ENCODE data around the gene PTPRG.

PTPRG gene

DNA sequence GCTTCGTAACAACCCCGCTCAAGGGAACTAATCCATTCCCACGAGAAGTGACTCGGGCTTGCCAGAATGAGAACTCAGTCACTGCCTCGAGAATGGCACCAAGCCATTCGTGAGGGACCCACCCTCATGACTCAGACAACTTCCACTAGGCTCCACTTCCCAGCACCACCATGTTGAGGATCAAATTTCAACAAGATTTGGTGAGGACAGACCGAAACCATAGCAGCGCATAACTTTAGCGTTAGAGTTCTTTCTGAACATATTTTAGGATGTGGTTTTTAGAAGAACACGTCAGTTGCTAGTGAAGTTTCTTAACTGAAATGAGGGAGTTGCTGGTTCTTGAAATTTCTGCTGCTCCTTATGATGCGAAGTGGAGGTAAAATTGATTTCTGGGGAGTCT lies 13.5 kb downstream of the PTPRG start:
- H3K27me3 ChIP-seq (replicated peaks; ENCODE audit: control insufficient read depth, insufficient read depth, low read length) = no peaks in the 10 kb centered on the region
- H3K36me3 ChIP-seq (ENCODE audit: control insufficient read depth, insufficient read depth, low read length) = no peaks in the 10 kb centered on the region
- no peak for TF ChIP-seq CTCF (IDR thresholded peaks at IDR 0.05; ENCODE audit: insufficient read depth, low read length, poor library complexity, severe bottlenecking)
- H3K4me3 ChIP-seq (replicated peaks; ENCODE audit: low read depth, low read length) = no peak overlapping the region
- DNase-seq (ENCODE audit: extremely low read depth, insufficient read length) = peak; percentile 13

DNA sequence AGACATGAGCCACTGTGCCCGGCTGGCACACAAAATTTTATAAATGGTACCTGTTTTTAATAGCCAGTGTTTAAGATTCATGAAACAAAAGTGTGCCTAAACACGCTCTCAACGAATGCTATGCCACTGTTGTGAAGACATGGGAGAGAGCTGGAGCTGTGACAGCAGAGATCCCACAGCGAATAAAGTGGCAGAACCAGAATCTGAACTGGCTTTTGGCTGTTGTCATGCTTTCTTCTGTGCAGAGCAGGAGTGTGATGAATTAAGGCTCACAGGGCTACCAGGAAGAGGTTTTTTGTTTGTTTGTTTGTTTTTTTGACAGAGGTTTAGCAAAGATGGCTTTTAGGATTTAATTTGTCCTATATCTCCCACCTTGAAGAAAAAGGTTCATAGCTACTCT lies 14.5 kb downstream of the PTPRG start:
- DNase-seq (ENCODE audit: extremely low read depth, insufficient read length) = no peak
- no peak overlapping the region for H3K4me3 ChIP-seq (replicated peaks; ENCODE audit: low read depth, low read length)
- no peaks in the 10 kb centered on the region for H3K27me3 ChIP-seq (replicated peaks; ENCODE audit: control insufficient read depth, insufficient read depth, low read length)
- no peaks in the 10 kb centered on the region for H3K36me3 ChIP-seq (ENCODE audit: control insufficient read depth, insufficient read depth, low read length)
- no peak for TF ChIP-seq CTCF (IDR thresholded peaks at IDR 0.05; ENCODE audit: insufficient read depth, low read length, poor library complexity, severe bottlenecking)

DNA sequence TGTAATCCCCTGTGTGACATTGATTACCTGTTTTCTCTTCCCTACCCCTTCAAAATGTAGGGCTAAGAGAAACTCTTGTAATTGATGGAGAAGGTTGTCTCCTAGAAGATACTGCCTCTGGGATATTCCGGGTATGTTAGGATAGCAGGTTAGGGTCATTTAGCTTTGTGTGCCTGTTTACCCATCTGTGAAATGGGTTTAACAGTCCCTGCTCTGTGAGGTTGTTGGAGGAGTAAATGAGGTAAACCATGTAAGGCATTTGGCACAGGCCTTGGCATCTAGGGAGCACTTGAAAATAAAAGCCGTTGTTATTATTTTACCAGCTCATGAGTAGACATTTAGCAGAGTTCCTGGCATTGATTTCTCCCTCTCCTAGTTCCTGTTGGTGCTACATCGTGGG lies 16.4 kb downstream of the PTPRG start:
- Histone ChIP-seq H3K36me3 (ENCODE audit: control insufficient read depth, insufficient read depth, low read length) (no peaks in the 10 kb centered on the region), H3K4me3 (replicated peaks; ENCODE audit: low read depth, low read length) (no peak overlapping the region), H3K27me3 (replicated peaks; ENCODE audit: control insufficient read depth, insufficient read depth, low read length) (no peaks in the 10 kb centered on the region)
- TF ChIP-seq CTCF (IDR thresholded peaks at IDR 0.05; ENCODE audit: insufficient read depth, low read length, poor library complexity, severe bottlenecking) = no peak
- DNase-seq (ENCODE audit: extremely low read depth, insufficient read length) = no peak

- H3K4me3 ChIP-seq (replicated peaks; ENCODE audit: low read depth, low read length) = no peak overlapping the region
- DNase-seq (ENCODE audit: extremely low read depth, insufficient read length) = no peak
- H3K36me3 ChIP-seq (ENCODE audit: control insufficient read depth, insufficient read depth, low read length) = no peaks in the 10 kb centered on the region
- peaks cover 1% of the 10 kb centered on the region; the same call in 1 of the 2 replicates for H3K27me3 ChIP-seq (replicated peaks; ENCODE audit: control insufficient read depth, insufficient read depth, low read length)
- no peak for TF ChIP-seq CTCF (IDR thresholded peaks at IDR 0.05; ENCODE audit: insufficient read depth, low read length, poor library complexity, severe bottlenecking)
Measured at GRCh38 chr3:61578667-61579367, 17.4 kb downstream of the PTPRG start.

- no peak for DNase-seq (ENCODE audit: extremely low read depth, insufficient read length)
- Histone ChIP-seq H3K27me3 (replicated peaks; ENCODE audit: control insufficient read depth, insufficient read depth, low read length) (peaks cover 1% of the 10 kb centered on the region; the same call in 1 of the 2 replicates), H3K4me3 (replicated peaks; ENCODE audit: low read depth, low read length) (no peak overlapping the region), H3K36me3 (ENCODE audit: control insufficient read depth, insufficient read depth, low read length) (no peaks in the 10 kb centered on the region)
- TF ChIP-seq CTCF (IDR thresholded peaks at IDR 0.05; ENCODE audit: insufficient read depth, low read length, poor library complexity, severe bottlenecking) = no peak
Measured at GRCh38 chr3:61579685-61580084, 18.3 kb downstream of the PTPRG start.
